GM18498 (cell line): ENCODE results near the gene MKNK2.

Experiments used
- ATAC-seq: cut with Tn5 transposase; IDR thresholded peaks from one replicate; pipeline ENCODE4 v1.9.1; 2021; ENCODE audit warnings: mild to moderate bottlenecking, moderate library complexity; ENCODE audit not compliant: unreplicated experiment

The MKNK2 gene

GRCh38 chr19:2080336-2080988, 29.4 kb upstream of the MKNK2 start:
- ATAC-seq, result no peak

GRCh38 chr19:2079865-2080301, 28.8 kb upstream of the MKNK2 start:
- ATAC-seq, result no peak

- no peak for ATAC-seq
These were observed 28.2 kb upstream of the MKNK2 start for GRCh38 chr19:2079076-2079864.

GRCh38 chr19:2077833-2078619, 27.0 kb upstream of the MKNK2 start:
- no peak for ATAC-seq

DNA sequence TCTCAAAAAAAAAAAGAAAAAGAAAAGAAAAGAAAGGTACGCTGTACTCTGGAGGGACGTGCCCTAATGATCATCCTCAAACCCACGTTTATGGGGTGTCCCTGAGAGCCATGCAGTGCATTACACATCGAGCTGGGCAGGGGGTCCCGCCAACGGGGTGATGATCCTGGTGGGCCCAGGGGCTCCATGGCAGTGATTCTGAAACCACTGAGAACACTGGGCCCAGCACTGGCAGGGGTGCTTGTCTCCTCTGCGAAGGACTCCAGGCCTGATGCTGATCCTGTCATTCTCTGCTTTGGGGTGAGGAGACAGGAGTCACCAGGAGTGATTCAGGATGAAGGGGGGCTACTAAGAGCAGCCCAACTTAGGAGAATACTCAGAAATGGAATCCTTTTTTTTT, 26.4 kb upstream of the MKNK2 start:
- ATAC-seq, result no peak

GRCh38 chr19:2076526-2076944, 25.5 kb upstream of the MKNK2 start:
- no peak for ATAC-seq

DNA sequence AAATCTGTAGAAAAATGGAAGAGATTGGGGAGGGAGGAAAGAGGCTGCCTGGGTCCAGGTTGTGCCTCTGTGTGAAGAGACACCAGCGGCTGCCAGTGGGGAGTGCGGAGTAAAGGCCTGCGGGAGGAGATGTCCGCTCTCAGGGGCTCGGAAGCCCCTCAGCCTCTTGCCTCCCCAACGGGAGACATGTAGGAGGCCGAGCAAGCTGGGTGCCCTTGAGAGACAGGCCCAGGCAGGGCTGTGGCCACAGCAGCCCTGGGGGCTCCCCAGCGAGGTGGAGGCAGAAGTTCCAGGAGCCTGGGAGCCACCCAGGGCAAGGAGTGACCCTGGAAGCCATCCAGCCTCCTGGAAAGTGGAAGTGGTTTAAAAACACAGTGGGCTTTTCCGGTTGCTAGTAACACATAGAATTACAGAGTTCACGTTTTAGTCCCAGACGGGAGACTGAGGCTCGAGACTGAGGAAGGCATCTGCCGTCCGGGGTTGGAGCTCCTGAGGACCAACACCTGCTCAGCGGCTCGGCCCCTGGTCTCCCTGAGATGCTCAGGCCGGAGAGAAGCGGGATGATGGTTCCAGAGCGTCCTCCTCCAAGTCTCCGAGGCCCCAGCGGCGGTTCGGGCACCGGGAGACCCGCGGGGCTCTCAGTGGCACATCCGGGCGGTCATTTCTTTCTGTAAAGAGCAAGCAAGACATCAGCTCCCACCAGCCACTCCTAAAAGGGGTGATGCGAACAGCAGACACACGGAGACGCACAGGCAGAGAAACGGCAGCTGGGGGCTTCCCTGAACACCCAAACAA, 21.9 kb upstream of the MKNK2 start:
- no peak for ATAC-seq

- no peak for ATAC-seq
These were observed 20.1 kb upstream of the MKNK2 start for GRCh38 chr19:2070986-2071673.

DNA sequence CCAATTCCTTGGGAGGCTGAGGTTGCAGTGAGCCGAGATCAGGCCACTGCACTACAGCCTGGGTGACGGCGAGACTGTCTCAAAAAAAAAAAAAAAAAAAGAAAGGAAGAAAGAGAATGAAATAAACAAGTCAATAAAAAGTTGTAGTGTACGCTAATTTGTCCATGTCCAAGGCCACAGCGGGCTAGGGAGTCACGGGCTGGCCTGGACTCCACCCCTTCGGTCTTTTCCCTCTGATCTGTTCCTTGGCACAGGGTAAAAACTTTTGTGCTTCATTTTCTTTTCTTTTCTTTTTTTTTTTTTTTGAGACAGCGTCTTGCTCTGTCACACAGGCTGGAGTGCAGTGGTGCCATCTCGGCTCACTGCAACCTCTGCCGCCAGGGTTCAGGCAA, 19.4 kb upstream of the MKNK2 start:
- ATAC-seq, result no peak

DNA sequence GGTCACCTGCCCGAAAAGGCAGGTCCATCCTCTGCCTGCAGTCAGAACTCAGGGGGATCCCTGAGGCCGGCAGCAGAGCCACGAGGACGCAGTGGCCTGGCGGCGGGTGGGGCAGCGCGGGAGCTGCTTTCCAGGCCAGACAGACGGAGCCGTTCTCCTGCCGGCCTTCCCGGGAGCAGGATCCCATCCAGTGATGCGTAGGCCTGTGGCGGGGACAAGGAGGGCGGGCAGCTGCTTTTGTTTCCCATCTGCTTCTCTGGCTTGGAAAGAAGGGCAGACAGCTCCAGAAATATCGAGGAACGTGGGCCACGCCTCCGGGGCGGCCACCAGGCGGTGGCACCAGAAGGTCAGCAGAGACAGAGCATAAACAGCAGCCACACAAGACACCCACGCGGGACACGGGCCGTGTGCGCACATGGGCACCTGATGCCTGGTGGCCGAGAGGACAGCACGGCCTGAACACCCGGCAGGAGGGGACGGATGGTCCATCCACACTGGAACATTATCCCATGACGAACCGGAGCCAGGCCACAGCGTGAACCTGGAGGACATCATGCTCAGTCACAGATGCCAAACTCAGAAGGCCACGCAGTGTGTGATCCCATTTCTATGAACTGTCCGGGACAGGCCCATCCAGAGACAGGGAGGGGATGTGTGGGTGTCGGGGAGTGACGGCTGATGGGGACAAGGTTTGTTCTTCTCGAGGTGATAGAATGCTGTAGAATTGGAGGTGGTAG, 13.9 kb upstream of the MKNK2 start:
- ATAC-seq, result no peak

- no peak for ATAC-seq
These were observed 13.3 kb upstream of the MKNK2 start for GRCh38 chr19:2064395-2064787.

DNA sequence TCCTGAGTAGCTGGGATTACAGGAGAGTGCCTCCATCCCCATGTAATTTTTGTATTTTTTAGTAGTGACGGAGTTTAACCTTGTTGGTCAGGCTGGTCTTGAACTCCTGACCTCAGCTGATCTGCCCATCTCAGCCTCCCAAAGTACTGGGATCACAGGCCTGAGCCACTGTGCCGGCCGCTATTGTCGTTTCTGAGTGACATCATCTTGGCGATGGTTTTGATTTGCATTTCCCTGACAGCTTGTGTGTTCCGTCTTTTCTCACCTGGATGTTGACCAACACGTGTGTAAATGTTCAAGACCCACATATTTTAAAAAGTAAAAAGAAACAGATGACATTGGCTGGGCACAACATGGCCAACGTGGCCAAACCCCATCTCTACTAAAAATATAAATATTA, 12.8 kb upstream of the MKNK2 start:
- no peak for ATAC-seq

DNA sequence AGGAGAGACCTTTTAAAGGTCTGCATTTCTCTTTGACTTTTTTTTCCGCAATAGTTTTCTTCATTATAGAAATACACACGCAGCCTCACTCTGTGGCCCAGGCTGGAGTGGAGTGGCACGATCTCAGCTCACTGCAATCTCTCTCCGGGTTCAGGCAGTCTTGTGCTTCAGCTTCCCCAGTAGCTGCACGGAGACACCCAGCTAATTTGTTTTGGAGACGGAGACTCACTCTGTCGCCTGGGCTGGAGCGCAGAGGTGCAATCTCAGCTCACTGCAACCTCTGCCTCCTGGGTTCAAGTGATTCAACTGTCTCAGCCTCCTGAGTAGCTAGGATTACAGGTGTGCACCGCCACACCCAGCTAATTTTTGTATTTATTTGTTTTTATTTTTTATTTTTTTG, 11.7 kb upstream of the MKNK2 start:
- ATAC-seq, result no peak

DNA sequence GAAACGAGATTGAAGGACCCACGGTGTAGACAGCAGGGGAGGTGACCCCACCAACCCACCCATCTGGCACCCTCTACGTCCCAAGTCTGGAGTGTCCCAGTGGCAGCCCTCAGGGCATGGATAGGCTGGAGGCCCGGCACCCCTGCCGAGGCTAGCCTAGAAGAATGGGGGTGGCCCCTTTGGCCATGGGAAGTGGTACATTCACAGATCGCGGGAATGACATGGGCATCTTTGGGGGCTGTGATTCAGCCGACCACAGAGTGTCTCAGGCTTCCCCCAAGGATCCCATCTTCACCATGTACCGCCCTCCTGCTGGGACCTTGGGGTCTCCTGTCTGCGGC, 11.3 kb upstream of the MKNK2 start:
- no peak for ATAC-seq

DNA sequence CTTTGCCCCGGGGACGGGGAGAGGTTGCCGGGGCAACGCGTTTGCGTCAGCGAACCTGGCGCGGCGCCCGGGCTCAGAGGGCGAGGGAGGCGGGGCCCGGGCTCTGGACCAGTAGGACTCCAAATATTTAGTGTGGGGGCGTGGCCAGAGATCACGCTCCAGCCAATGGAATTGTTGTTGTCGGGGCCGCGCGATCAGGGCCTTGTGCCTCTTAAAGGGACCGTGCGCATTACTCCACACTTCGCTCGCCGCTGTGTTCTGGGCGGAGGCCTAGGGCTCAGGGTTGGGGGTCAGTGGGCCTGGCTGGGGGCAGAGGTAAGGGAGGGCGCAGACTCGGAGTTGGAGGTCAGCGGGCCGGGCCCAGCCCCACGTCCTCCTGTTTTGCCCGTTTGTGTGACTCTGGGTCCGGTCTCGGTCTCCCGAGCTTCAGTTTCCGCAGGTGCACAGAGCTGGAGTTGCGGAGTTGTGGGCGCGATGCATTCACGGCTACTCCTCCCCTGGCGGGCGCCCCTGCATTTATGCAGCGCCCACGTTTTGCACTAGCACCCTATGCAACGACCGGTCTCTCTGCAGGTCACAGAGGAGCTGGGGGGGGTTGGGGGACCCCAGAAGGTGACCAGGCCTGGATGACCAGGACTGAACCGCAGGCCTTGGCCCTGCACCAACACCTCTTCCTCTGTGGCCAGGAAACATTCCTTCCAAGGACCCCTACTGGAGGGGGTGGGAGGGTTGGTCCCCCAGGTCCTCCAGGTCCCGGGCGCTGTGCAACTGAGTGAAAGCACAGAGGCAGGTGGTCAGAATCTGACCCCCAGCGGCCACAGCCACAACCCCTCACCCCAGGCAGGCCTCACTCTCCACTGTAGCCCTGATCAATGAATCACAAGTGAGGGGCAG, 10.7 kb upstream of the MKNK2 start:
- peak; percentile 77 for ATAC-seq

DNA sequence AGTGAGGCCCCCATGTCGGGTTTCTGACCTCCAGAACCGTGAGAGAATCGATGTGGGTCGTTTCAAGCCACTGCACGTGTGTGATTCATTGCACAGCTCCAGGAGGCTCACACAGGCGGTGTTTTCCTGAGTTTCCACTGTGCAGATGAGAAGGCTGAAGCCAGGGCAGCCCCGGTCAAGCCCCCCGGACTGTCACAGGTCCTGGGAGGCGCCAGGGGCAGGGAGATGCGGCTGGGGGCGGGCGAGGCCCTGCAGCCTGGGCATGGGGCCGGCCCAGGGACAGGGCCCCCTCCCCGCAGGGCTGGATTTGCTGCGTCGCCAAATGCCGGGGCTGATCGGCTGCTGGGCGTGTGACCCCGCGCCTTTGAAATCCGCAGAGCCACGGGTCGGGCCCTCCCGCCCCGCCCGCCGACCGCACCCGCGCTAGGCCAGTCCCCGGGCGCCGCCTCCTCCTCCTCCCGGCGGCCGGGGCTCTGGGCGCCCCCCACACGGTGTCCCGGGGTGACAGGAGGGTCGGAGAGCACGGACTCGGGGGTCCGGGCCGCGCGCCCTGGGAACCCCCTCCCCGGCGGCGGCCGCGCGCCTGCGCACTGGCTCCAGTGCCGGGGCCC, 9.9 kb upstream of the MKNK2 start:
- ATAC-seq, result peak; percentile 34

GRCh38 chr19:2059422-2060201, 8.6 kb upstream of the MKNK2 start:
- ATAC-seq, result no peak
